GM08714 (cell line): Measurements from ENCODE around the gene PCSK4.

Experiments used
- H3K4me3 ChIP-seq: fragments of 200-500 bp; sonication (Bioruptor generic); 2 replicates; pipeline ENCODE4 v1.5.1; 2014; ENCODE audit warnings: mild to moderate bottlenecking, low read length, inconsistent platforms
- ZNF274 ChIP-seq: IDR thresholded peaks from 2 replicates; pipeline ENCODE4 v1.6.1; 2012; ENCODE audit warnings: mild to moderate bottlenecking, low read depth, low read length

The PCSK4 gene

DNA sequence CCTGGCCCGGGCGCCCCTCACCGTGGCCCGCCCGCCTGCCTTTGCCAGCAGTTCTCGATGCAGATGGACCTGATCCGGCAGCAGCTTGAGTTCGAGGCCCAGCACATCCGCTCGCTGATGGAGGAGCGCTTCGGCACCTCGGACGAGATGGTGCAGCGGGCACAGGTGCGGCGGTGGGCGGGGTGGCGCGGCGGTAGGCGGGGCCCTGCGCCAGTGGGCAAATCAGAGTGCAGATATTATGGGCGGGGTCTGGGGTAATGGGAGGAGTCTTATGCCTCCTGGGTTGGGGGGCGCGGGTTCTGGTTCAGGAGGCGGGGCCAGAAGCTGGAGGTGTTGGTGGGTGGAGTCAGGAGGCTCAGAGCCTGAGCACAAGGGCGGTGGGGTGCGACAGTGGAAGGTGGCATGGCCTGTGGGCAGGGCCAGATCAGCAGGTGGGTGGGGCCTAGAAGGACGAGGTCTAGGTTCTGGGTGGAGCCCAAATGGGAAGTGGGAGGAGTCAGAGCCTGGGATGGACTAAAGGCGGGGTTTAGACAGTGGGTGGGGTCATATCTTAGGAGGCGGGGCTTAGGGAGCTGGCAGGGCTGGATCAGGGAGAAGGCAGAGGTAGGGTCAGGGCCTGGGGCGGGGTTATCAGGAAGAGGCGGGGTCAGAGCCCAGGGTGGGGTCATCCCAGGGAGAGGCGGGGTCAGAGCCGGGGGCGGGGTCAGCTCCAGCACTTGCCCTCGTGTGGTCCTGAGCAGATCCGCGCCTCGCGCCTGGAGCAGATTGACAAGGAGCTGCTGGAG, 34.6 kb downstream of the PCSK4 start:
- TF ChIP-seq ZNF274 = no peak
- H3K4me3 ChIP-seq = no peak overlapping the region

- H3K4me3 ChIP-seq = no peak overlapping the region
- no peak for TF ChIP-seq ZNF274
These were observed 35.2 kb downstream of the PCSK4 start for GRCh38 chr19:1455002-1455335.

DNA sequence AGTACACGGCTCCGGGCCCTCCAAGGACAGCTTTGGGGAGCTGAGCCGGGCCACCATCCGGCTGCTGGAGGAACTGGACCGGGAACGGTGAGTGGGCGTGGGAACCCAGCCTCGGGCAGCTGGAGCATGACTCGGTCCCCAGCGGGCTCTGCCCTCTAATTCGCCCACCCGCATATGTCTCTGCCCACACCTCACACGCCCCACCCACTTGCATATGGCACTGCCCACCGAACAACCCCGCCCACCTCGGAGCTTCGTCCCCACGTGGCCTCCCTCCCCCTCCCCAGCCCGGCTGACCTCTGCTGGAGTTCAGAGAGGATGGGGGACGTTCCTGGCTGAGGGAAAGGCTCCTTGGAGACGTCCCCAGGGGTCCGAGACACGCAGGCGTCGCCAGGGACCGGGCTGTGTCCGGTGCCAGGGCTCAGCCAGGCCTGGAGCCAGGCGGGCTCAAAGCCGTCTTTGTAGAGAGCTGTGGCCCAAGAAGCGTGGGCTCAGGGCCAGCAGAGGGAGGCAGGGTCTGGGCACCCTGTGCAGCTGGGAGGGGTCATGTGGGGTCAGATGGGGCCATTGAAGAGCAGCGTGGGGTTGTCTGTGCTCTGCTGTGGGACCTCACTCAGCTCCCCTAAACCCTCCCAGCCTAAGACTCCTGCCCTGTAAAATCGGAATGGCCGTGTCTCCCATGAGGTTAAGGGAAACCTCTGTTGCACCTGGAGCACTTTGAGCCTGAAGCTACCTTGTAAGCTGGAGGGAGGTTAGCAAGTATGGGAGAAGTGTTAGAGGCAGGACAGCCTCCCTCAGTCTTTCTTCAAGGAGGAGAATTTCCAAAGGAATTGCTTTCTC, 36.4 kb downstream of the PCSK4 start:
- no peak overlapping the region for H3K4me3 ChIP-seq
- no peak for TF ChIP-seq ZNF274

GRCh38 chr19:1452802-1453524, 37.2 kb downstream of the PCSK4 start:
- H3K4me3 ChIP-seq = no peak overlapping the region
- no peak for TF ChIP-seq ZNF274

GRCh38 chr19:1451916-1452801, 38.0 kb downstream of the PCSK4 start:
- no peak for TF ChIP-seq ZNF274
- H3K4me3 ChIP-seq = no peak overlapping the region

- TF ChIP-seq ZNF274 = no peak
- no peak overlapping the region for H3K4me3 ChIP-seq
These were observed 39.1 kb downstream of the PCSK4 start for GRCh38 chr19:1450735-1451731.

DNA sequence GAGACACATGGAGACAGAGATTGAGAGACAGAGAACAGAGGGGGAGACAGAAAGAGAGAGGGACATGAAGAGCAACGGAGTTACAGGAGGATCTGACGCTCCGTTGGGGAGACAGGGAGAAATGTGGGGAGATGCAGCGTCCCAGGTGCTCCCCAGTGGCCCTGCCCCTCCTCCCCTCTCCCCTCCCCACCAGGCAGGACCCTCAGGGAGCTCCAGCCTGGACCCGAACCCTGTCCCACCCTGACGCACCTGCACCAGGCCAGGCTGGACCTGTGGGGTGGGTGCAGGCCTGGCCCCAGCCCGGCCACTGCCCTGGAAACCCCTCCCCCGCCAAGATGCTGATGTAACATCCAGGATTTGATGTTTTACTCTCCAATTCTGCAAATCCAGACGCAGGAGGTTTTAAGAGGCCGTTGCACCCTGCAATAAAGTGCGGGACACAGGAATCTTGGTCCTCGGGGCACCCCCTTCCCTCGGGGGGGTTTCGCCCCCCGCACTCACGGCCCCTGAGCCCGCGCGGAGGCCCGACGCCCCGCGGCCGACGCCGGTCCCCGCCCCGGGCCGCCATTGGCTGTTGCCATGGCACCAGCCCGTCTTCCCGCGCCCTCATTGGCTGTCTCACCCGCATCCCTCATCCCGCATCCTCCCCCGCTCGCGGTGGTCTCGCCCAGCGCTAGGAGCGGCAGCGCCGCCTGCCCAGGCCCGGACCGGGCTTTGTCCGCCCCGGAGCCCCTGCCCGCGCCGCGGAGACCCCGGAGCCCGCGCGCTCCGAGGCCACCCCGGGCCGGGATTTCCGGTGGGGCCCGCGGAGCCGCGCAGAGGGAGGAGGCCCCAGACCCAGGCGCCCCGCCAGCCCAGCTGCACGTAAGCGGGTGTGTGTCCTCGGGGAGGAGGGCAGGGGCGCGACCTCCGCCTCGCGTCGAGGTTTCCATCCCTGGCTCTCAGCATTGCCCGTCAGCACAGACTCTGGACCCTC, 40.4 kb downstream of the PCSK4 start, which contains the start of gene APC2:
Gene APC2 (plus strand): TSS at position 655 of the 976 bp plus-strand sequence. CDS start 2,881 bp downstream, outside the sequence.
- H3K4me3 ChIP-seq = no peak within 1 kb of the TSS
- TF ChIP-seq ZNF274 = no peak

DNA sequence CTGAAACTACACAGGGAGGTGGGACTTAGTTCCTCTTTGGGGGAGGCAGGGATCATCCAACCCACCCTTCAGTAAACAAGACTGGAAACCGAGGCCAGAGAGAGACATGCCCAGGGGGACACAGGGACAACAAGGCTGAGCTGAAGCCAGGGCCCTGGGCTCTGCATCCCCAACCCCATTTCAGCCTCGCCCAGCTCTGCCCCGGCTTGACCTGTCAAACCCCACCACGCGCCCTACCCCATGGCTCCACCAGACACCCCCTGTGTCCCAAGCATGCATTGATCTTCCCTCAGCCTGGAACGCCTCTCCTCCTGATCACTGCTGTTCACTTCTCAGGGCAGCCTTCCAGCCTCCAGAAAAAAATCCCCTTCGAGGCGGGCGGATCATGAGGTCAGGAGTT, 42.2 kb downstream of the PCSK4 start:
- H3K4me3 ChIP-seq = no peak overlapping the region
- no peak for TF ChIP-seq ZNF274

GRCh38 chr19:1447504-1447903, 42.6 kb downstream of the PCSK4 start:
- H3K4me3 ChIP-seq = no peak overlapping the region
- no peak for TF ChIP-seq ZNF274

DNA sequence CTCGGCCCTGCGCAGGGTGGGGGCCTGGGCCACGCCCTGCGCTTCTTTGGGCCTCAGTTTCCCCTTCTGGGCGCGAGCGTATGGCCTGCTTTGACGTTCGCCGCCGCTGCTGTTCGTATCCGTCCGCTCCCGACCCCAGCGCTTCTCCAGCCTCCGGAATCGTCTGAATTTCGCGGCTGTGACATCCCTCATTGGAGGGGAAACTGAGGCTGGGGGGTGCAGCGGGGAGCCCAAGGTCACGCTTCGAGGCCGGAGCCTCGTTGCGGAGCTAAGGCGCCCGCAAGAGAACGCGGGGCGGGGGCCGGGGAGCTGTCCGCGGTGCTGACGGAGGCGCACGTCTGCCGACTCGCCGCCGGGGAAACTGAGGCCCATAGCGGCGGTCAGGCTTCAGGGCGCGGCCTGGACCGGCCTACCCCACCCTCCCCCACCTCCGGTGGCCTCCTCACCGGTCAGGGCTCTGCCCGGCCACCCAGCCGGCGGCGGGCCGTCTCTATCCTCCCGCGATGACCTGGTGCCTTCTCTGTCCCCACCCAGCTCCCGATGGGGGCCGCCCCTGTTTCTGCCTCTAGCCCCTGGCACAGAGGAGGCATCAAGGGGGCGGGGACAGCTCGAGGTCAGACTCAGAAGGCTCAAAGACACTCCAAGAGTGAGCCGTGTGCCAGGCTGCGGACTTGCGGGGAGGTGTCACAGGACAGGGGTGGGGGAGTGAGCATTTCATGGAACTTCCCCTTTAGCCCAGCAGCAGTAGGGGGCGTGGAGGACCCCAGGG, 43.3 kb downstream of the PCSK4 start:
- H3K4me3 ChIP-seq = no peak overlapping the region
- TF ChIP-seq ZNF274 = no peak
